GM12873 (cell line): Measurements from ENCODE around the gene POMT1.

Experiments used
- CTCF ChIP-seq: IDR thresholded peaks from 2 replicates; pipeline ENCODE4 v1.5.1; 2012; ENCODE audit warnings: low read depth, mild to moderate bottlenecking, moderate library complexity, low read length, control low read depth; ENCODE audit not compliant: insufficient read depth; ENCODE audit errors: missing control alignments

The POMT1 gene

GRCh38 chr9:131545003-131545785 is 42.5 kb downstream of the POMT1 start, which contains the start of gene PRRT1B:
TSS of gene PRRT1B (plus strand) at chr9:131545523. CDS start at chr9:131545616, 93 bp downstream.
- TF ChIP-seq CTCF = no peak

GRCh38 chr9:131545786-131546335 is 43.1 kb downstream of the POMT1 start:
- TF ChIP-seq CTCF = no peak

- TF ChIP-seq CTCF = no peak
Measured at GRCh38 chr9:131546336-131547084, 43.8 kb downstream of the POMT1 start.

- no peak for TF ChIP-seq CTCF
Measured at GRCh38 chr9:131552030-131552429, 49.3 kb downstream of the POMT1 start.

- TF ChIP-seq CTCF = no peak
Measured at GRCh38 chr9:131554087-131554842, 51.5 kb downstream of the POMT1 start.

GRCh38 chr9:131554843-131555351 is 52.2 kb downstream of the POMT1 start:
- TF ChIP-seq CTCF = no peak
